ENCODE measurements around the gene POU3F3.

Gene POU3F3

DNA sequence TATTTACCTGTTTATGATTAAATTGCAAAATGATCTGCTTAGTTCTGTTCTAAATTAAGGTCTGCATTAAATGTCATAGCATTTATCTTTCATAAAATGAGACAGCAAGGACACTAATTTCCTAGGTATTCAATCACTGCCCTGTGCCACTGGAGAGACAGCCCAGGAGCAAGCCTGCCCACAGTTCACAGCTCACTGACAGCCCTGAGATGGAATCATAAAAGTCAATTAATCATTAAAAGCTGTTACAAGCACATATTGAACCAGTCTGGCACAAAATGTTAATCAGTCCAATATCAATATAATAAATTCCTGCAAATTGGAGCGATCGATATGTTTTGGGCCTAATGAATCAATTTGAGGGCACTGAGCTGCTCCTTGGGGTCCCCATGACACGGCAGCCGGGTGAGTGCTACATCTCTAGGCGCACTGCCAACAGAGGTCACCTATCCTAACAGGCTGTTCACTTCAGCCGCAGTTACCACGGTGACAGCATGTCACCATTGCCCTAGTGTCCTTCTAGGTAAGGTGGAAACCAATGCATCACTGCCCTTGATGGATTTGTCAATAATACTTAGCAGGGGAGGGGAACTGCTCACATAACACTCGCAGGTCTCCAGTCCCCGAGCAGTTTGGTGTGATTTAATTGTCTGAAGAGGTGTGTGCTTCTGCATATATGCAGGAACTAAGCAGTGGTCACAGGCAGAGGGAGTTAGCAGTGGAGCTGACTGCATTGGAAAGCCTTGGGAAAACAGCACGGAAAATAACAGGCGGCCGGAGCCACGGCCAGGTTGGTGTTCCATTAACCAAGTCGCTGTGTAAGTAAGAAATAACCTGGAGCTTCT is 47.3 kb downstream of the POU3F3 start:
- no peak overlapping the region for H3K4me2 ChIP-seq (ENCODE audit: low read length)
- H2AFZ ChIP-seq = no peak overlapping the region
- TF ChIP-seq, protein P1, sequence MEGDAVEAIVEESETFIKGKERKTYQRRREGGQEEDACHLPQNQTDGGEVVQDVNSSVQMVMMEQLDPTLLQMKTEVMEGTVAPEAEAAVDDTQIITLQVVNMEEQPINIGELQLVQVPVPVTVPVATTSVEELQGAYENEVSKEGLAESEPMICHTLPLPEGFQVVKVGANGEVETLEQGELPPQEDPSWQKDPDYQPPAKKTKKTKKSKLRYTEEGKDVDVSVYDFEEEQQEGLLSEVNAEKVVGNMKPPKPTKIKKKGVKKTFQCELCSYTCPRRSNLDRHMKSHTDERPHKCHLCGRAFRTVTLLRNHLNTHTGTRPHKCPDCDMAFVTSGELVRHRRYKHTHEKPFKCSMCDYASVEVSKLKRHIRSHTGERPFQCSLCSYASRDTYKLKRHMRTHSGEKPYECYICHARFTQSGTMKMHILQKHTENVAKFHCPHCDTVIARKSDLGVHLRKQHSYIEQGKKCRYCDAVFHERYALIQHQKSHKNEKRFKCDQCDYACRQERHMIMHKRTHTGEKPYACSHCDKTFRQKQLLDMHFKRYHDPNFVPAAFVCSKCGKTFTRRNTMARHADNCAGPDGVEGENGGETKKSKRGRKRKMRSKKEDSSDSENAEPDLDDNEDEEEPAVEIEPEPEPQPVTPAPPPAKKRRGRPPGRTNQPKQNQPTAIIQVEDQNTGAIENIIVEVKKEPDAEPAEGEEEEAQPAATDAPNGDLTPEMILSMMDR (IDR thresholded peaks at IDR 0.05) = no peak
- H3K27ac ChIP-seq = no peak overlapping the region
- H3K27me3 ChIP-seq (ENCODE audit: control insufficient read depth, insufficient read depth, low read length) = no peaks in the 10 kb centered on the region
- no peaks in the 10 kb centered on the region for H3K36me3 ChIP-seq (ENCODE audit: control insufficient read depth, insufficient read depth, low read length)
- no peaks in the 10 kb centered on the region for H3K9me3 ChIP-seq (ENCODE audit: control insufficient read depth, low read length)
- H3K9ac ChIP-seq = no peak overlapping the region
- H3K4me1 ChIP-seq = no peaks in the 10 kb centered on the region
- no peak overlapping the region for H3K4me3 ChIP-seq (ENCODE audit: low read depth, low read length)
- no peaks in the 10 kb centered on the region for H3K79me2 ChIP-seq

DNA sequence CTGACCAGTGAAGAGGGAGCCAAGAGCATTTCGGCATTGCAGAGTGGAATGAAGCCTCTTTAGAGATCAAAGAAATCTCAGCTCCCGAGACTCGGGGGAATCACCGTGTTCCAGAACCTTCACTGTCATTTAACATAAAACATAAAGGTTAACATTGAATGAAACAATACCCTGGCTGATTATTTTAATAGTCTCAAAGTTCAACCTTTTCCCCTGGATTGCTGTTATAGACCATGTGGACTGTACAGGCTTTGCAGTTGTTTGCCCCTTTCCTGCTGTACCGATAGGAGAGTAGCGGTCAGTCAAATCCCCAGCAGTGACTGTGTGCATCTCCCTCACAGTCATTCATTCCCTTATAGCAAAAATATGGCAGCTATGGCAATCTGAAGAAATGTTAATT is 48.4 kb downstream of the POU3F3 start:
- Histone ChIP-seq H3K79me2 (no peaks in the 10 kb centered on the region), H3K9ac (no peak overlapping the region), H3K4me2 (ENCODE audit: low read length) (no peak overlapping the region), H3K27ac (no peak overlapping the region), H3K9me3 (ENCODE audit: control insufficient read depth, low read length) (no peaks in the 10 kb centered on the region), H3K36me3 (ENCODE audit: control insufficient read depth, insufficient read depth, low read length) (no peaks in the 10 kb centered on the region), H3K4me3 (ENCODE audit: low read depth, low read length) (no peak overlapping the region), H2AFZ (no peak overlapping the region), H3K4me1 (no peaks in the 10 kb centered on the region), H3K27me3 (ENCODE audit: control insufficient read depth, insufficient read depth, low read length) (no peaks in the 10 kb centered on the region)
- TF ChIP-seq, protein P1 (IDR thresholded peaks at IDR 0.05) = no peak

Measured in parathyroid adenoma (tissue), 2 donors.